Hippocampal formation (tissue), 2 donors: Measurements from ENCODE around the gene SAMD9.
"Not testable (repeated sequence)": the region's sequence is repeated elsewhere in the genome, so short reads cannot be mapped to it uniquely, and the experiment has no call there.

Experiments used
- DNase-seq, 2 donors: peaks; one replicate each; lab custom pipeline; 2025; lab: John Stamatoyannopoulos, UW

Gene SAMD9

GRCh38 chr7:93120592-93121549 lies 3.1 kb upstream of the SAMD9 start:
- DNase-seq = no peak

GRCh38 chr7:93119191-93119905 lies 1.6 kb upstream of the SAMD9 start:
- no peak for DNase-seq

- DNase-seq = no peak
Measured at GRCh38 chr7:93117327-93117726, 452 bp downstream of the SAMD9 start.

DNA sequence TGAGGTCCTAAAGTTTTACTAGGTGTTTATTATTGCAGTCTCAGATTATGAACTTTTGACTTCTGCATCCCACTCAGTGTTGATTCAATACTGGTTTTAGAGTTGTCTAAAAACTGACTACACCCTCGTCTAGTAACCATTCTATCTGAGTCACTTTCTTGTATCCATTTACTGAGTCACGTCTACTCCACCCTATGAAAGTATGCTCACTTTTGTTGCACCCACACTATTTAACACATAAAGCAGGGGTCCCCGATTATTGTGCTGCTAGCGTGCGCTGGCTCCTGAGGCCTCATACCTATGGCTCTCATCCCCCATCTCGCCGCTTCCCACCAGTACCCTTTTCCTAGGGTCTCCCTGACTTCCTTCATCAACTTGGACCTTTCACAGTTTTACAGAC lies 2.0 kb downstream of the SAMD9 start:
- DNase-seq = no peak

GRCh38 chr7:93108003-93108402 lies 9.8 kb downstream of the SAMD9 start:
- no peak for DNase-seq

DNA sequence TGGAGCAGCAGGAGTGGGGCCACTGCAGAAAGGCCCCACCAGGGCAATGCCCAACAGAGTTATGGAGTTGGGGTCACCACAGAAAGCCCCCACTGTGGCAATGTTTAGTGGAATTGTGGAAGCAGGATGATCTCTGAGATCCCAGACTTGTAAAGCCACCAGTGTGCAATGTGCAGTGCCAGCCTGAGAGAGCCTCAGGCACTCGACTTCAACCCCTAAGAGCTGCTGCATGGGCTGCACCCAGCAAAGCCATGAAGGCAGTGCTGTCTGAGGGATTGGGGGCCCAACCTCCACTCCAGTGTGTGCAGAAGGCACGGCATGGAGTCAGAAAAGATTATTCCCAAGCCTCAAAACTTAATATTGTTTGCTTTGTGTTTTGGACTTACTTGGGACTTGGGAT lies 20.4 kb downstream of the SAMD9 start:
- DNase-seq = no peak

- no peak for DNase-seq
Measured at GRCh38 chr7:93092757-93093370, 24.9 kb downstream of the SAMD9 start.

- not testable (repeated sequence) for DNase-seq
Measured at GRCh38 chr7:93073357-93073756, 44.4 kb downstream of the SAMD9 start.

DNA sequence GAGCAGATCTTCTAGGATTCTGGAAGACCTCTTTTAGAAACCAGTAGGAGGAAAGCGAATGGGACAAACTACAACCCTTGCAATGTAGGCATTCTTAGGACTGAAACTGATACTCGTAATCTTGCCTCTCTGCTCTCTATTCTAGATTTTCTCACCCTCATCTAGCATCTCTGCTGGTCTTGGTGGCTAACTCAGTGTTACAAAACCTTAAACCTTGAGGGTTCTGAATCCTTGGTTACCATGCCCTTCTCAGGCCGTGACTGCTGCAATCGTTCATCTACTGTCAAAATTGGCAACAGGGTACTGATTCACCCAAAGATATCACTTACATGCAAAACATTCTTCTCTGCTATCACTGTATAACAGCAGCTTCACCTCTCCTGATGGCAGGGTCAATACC lies 55.2 kb downstream of the SAMD9 start:
- DNase-seq = no peak

- DNase-seq = no peak
Measured at GRCh38 chr7:93060865-93061264, 56.9 kb downstream of the SAMD9 start.

- no peak for DNase-seq
Measured at GRCh38 chr7:93060025-93060424, 57.8 kb downstream of the SAMD9 start.

GRCh38 chr7:93056621-93057020 lies 61.2 kb downstream of the SAMD9 start:
- not testable (repeated sequence) for DNase-seq

DNA sequence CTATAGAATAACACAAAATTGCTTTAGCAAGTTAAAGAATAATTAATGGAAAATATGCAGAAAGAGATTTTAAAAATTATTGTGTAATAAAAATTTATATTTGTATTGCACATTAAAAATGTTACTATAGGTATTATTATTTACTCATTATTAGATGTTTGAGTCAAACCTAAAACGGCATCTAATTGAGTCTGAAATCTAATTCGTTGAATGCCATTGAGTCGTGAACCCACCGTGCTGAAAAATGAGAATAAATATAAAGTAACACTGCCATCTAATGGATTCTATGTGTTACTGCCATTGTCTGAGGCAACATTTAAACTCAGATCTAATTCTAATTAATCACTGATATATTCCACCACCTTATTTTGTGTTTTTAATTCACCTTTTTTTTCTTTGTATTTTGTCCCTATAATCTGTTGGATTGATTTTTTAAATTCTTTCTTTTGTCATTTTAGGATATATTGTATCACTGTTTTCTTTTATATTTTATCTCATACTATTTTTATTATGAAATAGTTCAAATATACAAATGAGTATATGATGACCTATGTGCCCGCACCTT lies 62.2 kb downstream of the SAMD9 start:
- DNase-seq = peak in 1 of 2 donors; percentile 69

DNA sequence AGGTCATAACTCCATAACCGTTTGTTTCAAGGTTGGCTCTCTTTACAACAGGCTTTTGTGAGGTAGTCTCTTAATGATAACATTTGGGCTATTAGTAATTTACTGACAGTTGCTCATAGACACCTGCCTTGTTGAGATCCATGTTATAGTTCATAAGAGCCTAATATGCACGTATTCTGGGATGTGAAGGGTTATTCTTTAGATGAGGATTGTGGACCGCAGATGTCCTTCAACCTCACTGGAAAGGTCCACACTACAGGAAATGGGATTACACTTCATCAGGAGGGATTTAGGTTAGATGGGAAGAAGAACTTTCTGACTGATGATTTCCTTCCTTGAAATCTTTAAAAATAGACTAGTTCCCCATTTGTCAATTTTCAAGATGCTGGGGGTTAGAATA lies 62.8 kb downstream of the SAMD9 start:
- DNase-seq = no peak

DNA sequence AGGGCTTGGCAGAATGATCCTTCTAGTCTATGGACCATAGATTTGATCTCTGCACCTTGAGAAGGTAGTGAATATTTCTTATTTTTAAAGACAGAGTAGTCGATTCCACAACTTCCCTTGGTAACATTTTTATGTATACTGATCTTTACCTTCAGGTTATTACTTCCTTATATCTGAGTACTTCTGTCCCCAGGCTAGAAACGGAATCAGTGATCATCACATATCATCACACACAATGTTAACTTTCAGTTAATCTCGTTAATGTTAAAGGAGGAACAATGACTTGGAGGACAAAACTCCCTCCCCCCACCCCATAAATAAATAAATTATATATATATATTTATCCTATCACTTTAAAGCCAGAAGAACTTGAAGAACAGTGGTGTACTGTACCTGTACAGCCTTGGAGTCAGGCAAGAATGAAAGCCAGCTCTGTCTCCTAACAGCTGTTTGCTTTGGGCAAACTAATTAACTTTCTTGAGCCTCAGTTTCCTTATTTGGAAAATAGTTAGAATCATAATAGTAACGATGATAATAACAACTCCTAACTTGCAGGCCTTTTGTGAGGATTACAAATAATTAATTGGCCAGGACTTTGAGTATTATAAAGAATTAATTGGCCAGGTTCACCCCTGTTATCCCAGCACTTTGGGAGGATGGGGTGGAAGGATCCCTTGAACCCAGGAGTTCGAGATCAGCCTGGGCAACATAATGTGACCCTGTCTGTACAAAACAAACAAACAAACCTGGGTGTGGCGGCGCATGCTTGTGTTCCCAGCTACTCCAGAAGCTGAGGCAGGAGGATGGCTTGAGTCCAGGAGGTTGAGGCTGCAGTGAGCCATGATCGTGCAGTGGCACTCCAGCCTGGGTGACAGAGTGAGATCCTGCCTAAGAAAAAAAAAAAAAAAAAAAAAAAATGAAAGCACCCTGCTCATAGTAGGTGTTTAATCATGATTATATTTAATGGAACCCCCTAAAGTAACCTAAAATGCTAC lies 63.5 kb downstream of the SAMD9 start:
- no peak for DNase-seq

- no peak for DNase-seq
Measured at GRCh38 chr7:93053209-93053948, 64.4 kb downstream of the SAMD9 start.

DNA sequence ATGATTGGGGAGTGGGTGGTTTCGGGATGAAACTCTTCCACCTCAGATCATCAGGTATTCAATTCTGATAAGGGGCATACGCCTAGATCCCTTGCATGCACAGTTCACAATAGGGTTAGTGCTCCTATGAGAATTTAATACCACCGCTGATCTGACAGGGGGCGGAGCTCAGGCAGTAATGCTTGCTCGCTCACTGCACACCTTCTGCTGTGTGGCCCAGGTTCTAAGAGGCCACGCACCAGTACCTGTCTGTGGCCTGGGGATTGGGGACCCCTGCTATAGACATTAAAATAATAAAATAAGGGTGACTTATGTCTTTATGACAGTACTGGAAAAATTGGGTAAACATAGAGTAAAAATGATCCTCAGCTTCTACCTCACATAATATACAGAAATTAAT lies 66.1 kb downstream of the SAMD9 start:
- no peak for DNase-seq
